Body of pancreas (tissue), 4 donors: ENCODE data around the gene FLT1.

Experiments
- POLR2A ChIP-seq, 3 donors: fragments of 450-650 bp; IDR thresholded peaks; one replicate each; pipeline ENCODE4 v1.6.1; 2016; ENCODE audit warnings: antibody characterized with exemption in 3 of 3, mild to moderate bottlenecking in 2 of 3
- TF ChIP-seq, protein P1 (sequence below), 7 experiments: fragments of 450-650 bp in 4 of 7; fragments of 200-600 bp in 3 of 7; sonication (generic) in 3 of 7; IDR thresholded peaks; one replicate each; pipeline ENCODE4 v1.5.1; 2016 to 2019; ENCODE audit warnings: antibody characterized with exemption in 7 of 7

DNA sequence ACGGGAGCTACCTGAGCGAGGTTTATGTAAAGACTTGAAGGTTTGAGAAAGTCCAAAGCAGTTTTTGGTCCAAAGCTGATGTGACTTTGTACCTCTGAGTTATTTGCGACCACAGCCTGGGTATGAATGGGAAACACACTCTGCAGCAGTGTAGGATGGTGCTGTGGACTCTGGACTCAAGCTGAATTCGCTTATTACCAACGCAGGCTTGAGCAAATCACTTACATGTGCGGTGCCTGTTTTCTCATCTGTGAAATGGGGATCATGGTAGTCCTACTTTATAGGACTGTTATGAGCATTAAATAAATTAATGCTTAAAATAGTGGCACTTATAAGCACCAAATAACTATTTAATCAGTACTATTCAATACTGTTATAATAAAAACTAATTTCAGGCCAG is 180.0 kb downstream of the FLT1 start:
- no peak for TF ChIP-seq POLR2A (IDR thresholded peaks at IDR 0.05)
- TF ChIP-seq, protein P1, sequence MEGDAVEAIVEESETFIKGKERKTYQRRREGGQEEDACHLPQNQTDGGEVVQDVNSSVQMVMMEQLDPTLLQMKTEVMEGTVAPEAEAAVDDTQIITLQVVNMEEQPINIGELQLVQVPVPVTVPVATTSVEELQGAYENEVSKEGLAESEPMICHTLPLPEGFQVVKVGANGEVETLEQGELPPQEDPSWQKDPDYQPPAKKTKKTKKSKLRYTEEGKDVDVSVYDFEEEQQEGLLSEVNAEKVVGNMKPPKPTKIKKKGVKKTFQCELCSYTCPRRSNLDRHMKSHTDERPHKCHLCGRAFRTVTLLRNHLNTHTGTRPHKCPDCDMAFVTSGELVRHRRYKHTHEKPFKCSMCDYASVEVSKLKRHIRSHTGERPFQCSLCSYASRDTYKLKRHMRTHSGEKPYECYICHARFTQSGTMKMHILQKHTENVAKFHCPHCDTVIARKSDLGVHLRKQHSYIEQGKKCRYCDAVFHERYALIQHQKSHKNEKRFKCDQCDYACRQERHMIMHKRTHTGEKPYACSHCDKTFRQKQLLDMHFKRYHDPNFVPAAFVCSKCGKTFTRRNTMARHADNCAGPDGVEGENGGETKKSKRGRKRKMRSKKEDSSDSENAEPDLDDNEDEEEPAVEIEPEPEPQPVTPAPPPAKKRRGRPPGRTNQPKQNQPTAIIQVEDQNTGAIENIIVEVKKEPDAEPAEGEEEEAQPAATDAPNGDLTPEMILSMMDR (IDR thresholded peaks at IDR 0.05), result no peak
